ENCODE measurements around the gene GBF1.
"Not testable (repeated sequence)": the region's sequence is repeated elsewhere in the genome, so short reads cannot be mapped to it uniquely, and the experiment has no call there.

GBF1 gene

GRCh38 chr10:102245082-102245931 is at the start of gene GBF1:
TSS of gene GBF1 (plus strand) at chr10:102245532. CDS start at chr10:102258939, 13,407 bp downstream.
- DNase-seq (ENCODE audit: low spot score): peak; percentile 95

GRCh38 chr10:102196893-102197292 is 48.4 kb upstream of the GBF1 start:
- DNase-seq (ENCODE audit: low spot score): no peak

GRCh38 chr10:102198027-102198426 is 47.3 kb upstream of the GBF1 start:
- DNase-seq (ENCODE audit: low spot score): no peak

- no peak for DNase-seq (ENCODE audit: low spot score)
These were observed 44.3 kb upstream of the GBF1 start for GRCh38 chr10:102200751-102201640.

GRCh38 chr10:102202386-102202785 is 42.9 kb upstream of the GBF1 start:
- DNase-seq (ENCODE audit: low spot score): no peak

GRCh38 chr10:102208311-102209035 is 36.9 kb upstream of the GBF1 start:
- no peak for DNase-seq (ENCODE audit: low spot score)

- DNase-seq (ENCODE audit: low spot score): no peak
These were observed 33.6 kb upstream of the GBF1 start for GRCh38 chr10:102211615-102212299.

- not testable (repeated sequence) for DNase-seq (ENCODE audit: low spot score)
These were observed 31.7 kb upstream of the GBF1 start for GRCh38 chr10:102213599-102213998.

GRCh38 chr10:102219370-102219769 is 26.0 kb upstream of the GBF1 start:
- no peak for DNase-seq (ENCODE audit: low spot score)

GRCh38 chr10:102220612-102221011 is 24.7 kb upstream of the GBF1 start:
- no peak for DNase-seq (ENCODE audit: low spot score)

GRCh38 chr10:102222797-102223196 is 22.5 kb upstream of the GBF1 start:
- DNase-seq (ENCODE audit: low spot score): no peak

- peak; percentile 99 for DNase-seq (ENCODE audit: low spot score)
These were observed 19.4 kb upstream of the GBF1 start, which contains the start of gene ELOVL3 for GRCh38 chr10:102225646-102226541. TSS of gene ELOVL3 (plus strand) at chr10:102226299. CDS start at chr10:102226549, 250 bp downstream.

- no peak for DNase-seq (ENCODE audit: low spot score)
These were observed 18.8 kb upstream of the GBF1 start for GRCh38 chr10:102226542-102226870.

- peak; percentile 83 for DNase-seq (ENCODE audit: low spot score)
These were observed 18.3 kb upstream of the GBF1 start for GRCh38 chr10:102227050-102227449.

GRCh38 chr10:102229810-102230263 is 15.5 kb upstream of the GBF1 start:
- DNase-seq (ENCODE audit: low spot score): peak; percentile 79

GRCh38 chr10:102230264-102230860 is 15.0 kb upstream of the GBF1 start:
- DNase-seq (ENCODE audit: low spot score): peak; percentile 71

GRCh38 chr10:102230861-102231356 is 14.4 kb upstream of the GBF1 start:
- peak; percentile 32 for DNase-seq (ENCODE audit: low spot score)

- DNase-seq (ENCODE audit: low spot score): peak; percentile 69
These were observed 13.7 kb upstream of the GBF1 start for GRCh38 chr10:102231357-102232318.

GRCh38 chr10:102233997-102234396 is 11.3 kb upstream of the GBF1 start:
- no peak for DNase-seq (ENCODE audit: low spot score)

Measured in AG20443 (cell line).